HUDEP-2 (cell line): ENCODE results near the gene SUCLG2.

ENCODE experiments used
- DNase-seq, 76 experiments: peaks; one replicate each; lab custom pipeline; 2025; ENCODE audit not compliant: unreplicated experiment in 76 of 76; lab: John Stamatoyannopoulos, UW

Gene SUCLG2

DNA sequence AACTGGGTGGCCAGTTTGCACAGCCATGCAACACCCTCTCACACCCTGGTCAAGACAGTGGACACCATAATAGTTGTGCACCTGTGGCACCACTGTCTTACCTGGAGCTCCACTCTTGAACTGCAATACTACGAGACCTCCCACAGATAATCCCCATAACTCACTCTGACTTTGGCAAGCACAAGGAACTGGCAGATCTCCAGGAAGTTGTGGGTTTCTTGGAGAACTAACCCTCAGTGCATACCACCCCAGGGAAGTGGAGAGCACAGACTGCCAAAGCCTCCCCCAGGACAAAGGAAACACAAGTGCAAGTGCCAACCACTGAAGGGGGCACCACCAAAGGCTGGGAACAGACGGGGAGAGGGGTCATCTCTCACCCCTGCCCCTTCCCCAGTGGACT is 318.6 kb downstream of the SUCLG2 start:
- DNase-seq: peak in 2 of 76 experiments; percentile 1 to 2

DNA sequence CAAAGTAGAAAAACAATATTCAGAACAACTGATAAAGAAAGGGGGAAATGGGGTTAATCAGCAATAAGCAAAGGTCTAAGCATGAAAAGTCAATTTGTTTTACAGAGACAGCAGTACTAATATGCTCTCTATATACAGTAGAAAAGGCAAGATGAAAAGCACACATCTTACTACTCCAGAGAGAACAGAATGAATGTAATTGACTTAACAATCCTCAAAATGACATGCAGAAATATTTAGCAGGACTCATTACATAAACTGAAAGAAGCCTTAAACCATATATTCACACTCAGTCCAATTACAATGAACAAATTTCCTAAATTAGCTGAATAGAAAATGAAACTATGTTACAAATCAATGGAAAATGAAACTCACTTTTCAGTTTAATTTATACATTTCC is 319.8 kb downstream of the SUCLG2 start:
- no peak for DNase-seq

DNA sequence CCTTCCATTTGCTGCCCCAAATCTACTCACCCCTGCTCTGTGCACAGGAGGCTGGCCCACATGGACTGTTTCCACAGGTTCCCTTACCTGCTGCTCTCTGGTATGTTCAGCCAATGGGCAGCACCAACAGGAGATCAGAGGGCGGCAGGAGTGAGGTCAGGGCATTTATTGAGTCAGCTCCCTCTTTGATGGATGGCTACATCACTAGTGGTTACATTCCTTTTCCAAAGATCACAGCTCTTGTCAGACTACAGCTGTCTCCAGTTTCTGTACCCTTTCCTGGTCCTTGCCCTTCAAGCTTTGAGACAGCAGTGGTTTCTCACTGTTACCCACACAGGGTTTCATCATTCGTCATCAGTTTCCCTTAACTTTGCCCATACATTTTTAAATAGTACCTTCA is 325.1 kb downstream of the SUCLG2 start:
- DNase-seq: no peak

DNA sequence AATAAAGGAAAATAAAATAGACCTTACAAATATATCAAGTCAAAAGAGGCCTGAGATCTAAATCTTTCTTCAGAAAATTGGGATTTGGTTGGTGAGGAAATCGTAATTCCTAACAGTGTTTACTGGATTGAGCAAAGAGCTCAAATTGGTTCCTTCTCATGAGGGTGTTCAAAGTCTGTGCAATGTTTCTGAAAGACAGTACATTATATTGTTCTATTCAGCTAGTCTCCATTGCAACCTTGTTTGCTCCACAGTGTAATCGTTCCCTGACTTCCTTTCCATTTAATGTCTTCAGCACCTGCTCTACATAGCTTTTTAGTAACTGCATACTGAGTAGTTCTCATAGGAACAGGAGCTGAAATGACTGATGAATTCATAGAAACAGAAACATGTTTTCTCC is 326.8 kb downstream of the SUCLG2 start:
- no peak for DNase-seq

DNA sequence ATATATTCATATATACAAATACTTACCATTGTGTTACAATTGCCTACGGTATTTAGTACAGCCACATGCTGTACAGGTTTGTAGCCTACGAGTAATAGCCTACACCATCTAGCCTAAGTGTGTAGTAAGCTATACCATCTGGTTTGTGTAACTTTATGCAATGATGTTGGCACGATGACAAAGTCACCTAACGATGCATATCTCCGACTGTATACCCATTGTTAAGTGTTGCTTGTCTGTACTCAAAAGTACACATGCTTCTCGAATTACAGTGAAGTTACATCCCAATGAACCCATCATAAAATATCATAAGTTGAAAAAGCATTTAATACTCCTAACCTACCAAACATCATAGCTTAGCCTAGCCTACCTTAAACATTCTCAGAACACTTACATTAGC is 329.2 kb downstream of the SUCLG2 start:
- DNase-seq: no peak
